IMR-90 (cell line): ENCODE results near the gene TFCP2. TPM values are rescaled to one million over a fixed set of nuclear protein-coding genes. Genes with fewer than 3 reads are reported as not detected.

ENCODE experiments used
- ATAC-seq: fragments of 200-7000 bp; cut with Tn5 transposase; 2 replicates; pipeline ENCODE4 v1.9.1; 2020; ENCODE audit warnings: low read depth, mild to moderate bottlenecking, moderate library complexity
- BruUV-seq: library from RNA; stranded (reverse); fragments of 400-500 nt; replicated peaks from 2 replicates; lab custom pipeline; 2021; lab: Mats Ljungman, UMichigan
- CTCF ChIA-PET: fragments of 300-600 bp; formaldehyde crosslinking; extraction: SDS; loops from one replicate; lab custom pipeline; 2021; ENCODE audit warnings: antibody characterized with exemption; lab: Yijun Ruan, JAX
- POLR2A ChIA-PET: fragments of 300-600 bp; sonication (Branson Sonifier 250); formaldehyde crosslinking; loops from one replicate; lab custom pipeline; 2022; ENCODE audit warnings: antibody characterized with exemption; ENCODE audit not compliant: unreplicated experiment; lab: Charles Lee
- DNase-seq: peaks from one replicate; pipeline ENCODE4 v3.0.0; 2013
- H2AFZ ChIP-seq: replicated peaks from 2 replicates; pipeline ENCODE3; 2013; ENCODE audit warnings: low read length, mild to moderate bottlenecking; ENCODE audit not compliant: poor library complexity
- H2AK5ac ChIP-seq: 2 replicates; pipeline ENCODE4 v1.6.1; 2013; ENCODE audit warnings: low read depth, low read length, inconsistent platforms
- H2AK9ac ChIP-seq: replicated peaks from 2 replicates; pipeline ENCODE3; 2013; ENCODE audit warnings: mild to moderate bottlenecking, low read depth, low read length, moderate library complexity; ENCODE audit not compliant: poor library complexity
- H2BK120ac ChIP-seq: 2 replicates; pipeline ENCODE4 v1.6.1; 2013; ENCODE audit warnings: low read depth, low read length, inconsistent platforms
- H2BK15ac ChIP-seq: 3 replicates; pipeline ENCODE4 v1.6.1; 2013; ENCODE audit warnings: low read depth, low read length, inconsistent platforms
- H2BK20ac ChIP-seq: 2 replicates; pipeline ENCODE4 v1.6.1; 2013; ENCODE audit warnings: low read depth, mild to moderate bottlenecking, inconsistent platforms, low read length, moderate library complexity
- H2BK5ac ChIP-seq: 2 replicates; pipeline ENCODE4 v1.6.1; 2013; ENCODE audit warnings: mild to moderate bottlenecking, low read depth, low read length, inconsistent platforms; ENCODE audit not compliant: poor library complexity, severe bottlenecking
- H3K14ac ChIP-seq: replicated peaks from 2 replicates; pipeline ENCODE4 v1.6.1; 2013; ENCODE audit warnings: low read depth, low read length, inconsistent platforms
- H3K18ac ChIP-seq: 2 replicates; pipeline ENCODE4 v1.6.1; 2013; ENCODE audit warnings: low read depth, low read length, control low read depth
- H3K23ac ChIP-seq: 2 replicates; pipeline ENCODE4 v1.6.1; 2013; ENCODE audit warnings: low read depth, low read length, inconsistent platforms
- H3K27ac ChIP-seq: 2 replicates; pipeline ENCODE4 v1.5.1; 2013; ENCODE audit warnings: mild to moderate bottlenecking, control low read depth, low read length; ENCODE audit not compliant: insufficient read depth
- H3K27me3 ChIP-seq: 2 replicates; pipeline ENCODE4 v1.6.1; 2013; ENCODE audit warnings: low read length; ENCODE audit not compliant: control insufficient read depth, insufficient read depth
- H3K36me3 ChIP-seq: 2 replicates; pipeline ENCODE4 v1.6.1; 2013; ENCODE audit warnings: low read length, mixed read lengths; ENCODE audit not compliant: control insufficient read depth, insufficient read depth
- H3K4ac ChIP-seq: 2 replicates; pipeline ENCODE4 v1.6.1; 2013; ENCODE audit warnings: low read depth, low read length, inconsistent platforms
- H3K4me1 ChIP-seq: 2 replicates; pipeline ENCODE4 v1.6.1; 2013; ENCODE audit warnings: low read length, mixed read lengths; ENCODE audit not compliant: control insufficient read depth, insufficient read depth
- H3K4me2 ChIP-seq: 2 replicates; pipeline ENCODE4 v1.6.1; 2013; ENCODE audit warnings: low read depth, mild to moderate bottlenecking, control low read depth, low read length, moderate library complexity
- H3K4me3 ChIP-seq: 2 replicates; pipeline ENCODE4 v1.5.1; 2013; ENCODE audit warnings: low read depth, mild to moderate bottlenecking, control low read depth, low read length, moderate library complexity; ENCODE audit not compliant: insufficient read depth
- H3K56ac ChIP-seq: 2 replicates; pipeline ENCODE4 v1.6.1; 2013; ENCODE audit warnings: low read length, inconsistent platforms; ENCODE audit not compliant: insufficient read depth; ENCODE audit errors: extremely low read depth
- H3K79me1 ChIP-seq, 2 experiments: 2 replicates each; pipeline ENCODE4 v1.6.1; 2013; ENCODE audit warnings: low read length in 2 of 2, inconsistent platforms in 1 of 2, low read depth in 1 of 2
- H3K9ac ChIP-seq: 2 replicates; pipeline ENCODE4 v1.6.1; 2013; ENCODE audit warnings: low read depth, low read length, control low read depth
- H3K9me1 ChIP-seq: 2 replicates; pipeline ENCODE4 v1.6.1; 2013; ENCODE audit warnings: low read length, inconsistent platforms; ENCODE audit not compliant: insufficient read depth
- H3K9me3 ChIP-seq: 2 replicates; pipeline ENCODE4 v1.6.1; 2013; ENCODE audit warnings: low read length; ENCODE audit not compliant: control insufficient read depth, insufficient read depth
- H4K20me1 ChIP-seq: 2 replicates; pipeline ENCODE4 v1.6.1; 2013; ENCODE audit warnings: low read length, inconsistent platforms; ENCODE audit not compliant: insufficient read depth
- H4K5ac ChIP-seq: 2 replicates; pipeline ENCODE4 v1.6.1; 2013; ENCODE audit warnings: mild to moderate bottlenecking, low read depth, low read length, control low read depth
- H4K8ac ChIP-seq, 2 experiments: 2 replicates each; pipeline ENCODE4 v1.6.1; 2013; ENCODE audit warnings: low read depth in 2 of 2, low read length in 2 of 2, control low read depth in 1 of 2, inconsistent platforms in 1 of 2
- H4K91ac ChIP-seq: 2 replicates; pipeline ENCODE4 v1.6.1; 2013; ENCODE audit warnings: low read depth, low read length, inconsistent platforms; ENCODE audit not compliant: insufficient read depth
- BHLHE40 ChIP-seq: fragments of 150-350 bp; IDR thresholded peaks from 2 replicates; pipeline ENCODE4 v1.6.1; 2016; ENCODE audit warnings: mild to moderate bottlenecking, low read depth, low read length
- CEBPB ChIP-seq: IDR thresholded peaks from 2 replicates; pipeline ENCODE4 v1.6.1; 2012; ENCODE audit warnings: low read depth, low read length, improper control_type of control experiment
- CHD1 ChIP-seq: IDR thresholded peaks from 2 replicates; pipeline ENCODE4 v1.6.1; 2012; ENCODE audit warnings: low read depth, low read length, improper control_type of control experiment
- FOS ChIP-seq: fragments of 150-350 bp; IDR thresholded peaks from 2 replicates; pipeline ENCODE4 v1.6.1; 2016; ENCODE audit warnings: low read depth, low read length
- MAFK ChIP-seq: IDR thresholded peaks from 2 replicates; pipeline ENCODE4 v1.6.1; 2012; ENCODE audit warnings: low read depth, low read length, improper control_type of control experiment
- MAZ ChIP-seq: IDR thresholded peaks from 2 replicates; pipeline ENCODE4 v1.6.1; 2012; ENCODE audit warnings: low read depth, mild to moderate bottlenecking, low read length, improper control_type of control experiment, moderate library complexity, borderline replicate concordance
- MXI1 ChIP-seq: IDR thresholded peaks from 2 replicates; pipeline ENCODE4 v1.6.1; 2012; ENCODE audit warnings: low read depth, mild to moderate bottlenecking, low read length, moderate library complexity, borderline replicate concordance
- NFE2L2 ChIP-seq: fragments of 150-350 bp; IDR thresholded peaks from 2 replicates; pipeline ENCODE4 v1.6.1; 2016; ENCODE audit warnings: low read depth, mild to moderate bottlenecking, low read length
- POLR2A ChIP-seq: IDR thresholded peaks from 2 replicates; pipeline ENCODE4 v1.6.1; 2012; ENCODE audit warnings: mild to moderate bottlenecking, low read depth, low read length
- RAD21 ChIP-seq: IDR thresholded peaks from 2 replicates; pipeline ENCODE4 v1.6.1; 2012; ENCODE audit warnings: low read length, improper control_type of control experiment
- RCOR1 ChIP-seq: IDR thresholded peaks from 2 replicates; pipeline ENCODE4 v1.6.1; 2012; ENCODE audit warnings: mild to moderate bottlenecking, low read length, improper control_type of control experiment; ENCODE audit not compliant: insufficient replicate concordance
- RFX5 ChIP-seq: IDR thresholded peaks from 2 replicates; pipeline ENCODE4 v1.8.0; 2012; ENCODE audit warnings: low read depth, mild to moderate bottlenecking, low read length, moderate library complexity
- SMC3 ChIP-seq: fragments of 150-350 bp; IDR thresholded peaks from 2 replicates; pipeline ENCODE4 v1.6.1; 2016; ENCODE audit warnings: low read depth, mild to moderate bottlenecking, antibody characterized with exemption, low read length, moderate library complexity
- WGBS, 2 experiments: methylation state at CpG; one replicate each; pipeline versions ENCODE4 v1.1.5 to v1.1.7; 2013; ENCODE audit warnings: missing lambda C conversion rate in 2 of 2; ENCODE audit not compliant: insufficient read length in 1 of 2; ENCODE audit errors: extremely low coverage in 2 of 2; 5-methylcytosine and 5-hydroxymethylcytosine counted together
- dilution Hi-C: fragments of 300-500 bp; cut with HindIII; formaldehyde crosslinking; loops from one replicate; pipeline ENCODE4 v1.14.3; 2018; ENCODE audit warnings: low sequenced_read_pairs; ENCODE audit not compliant: unreplicated experiment
- in situ Hi-C: fragments of 300-500 bp; cut with MboI; formaldehyde crosslinking; loops from 3 replicates; pipeline ENCODE4 v1.14.3; 2019; ENCODE audit warnings: low sequenced_read_pairs, inconsistent platforms, mixed read lengths
- intact Hi-C: fragments of 100-400 bp; cut with micrococcal nuclease; formaldehyde crosslinking; loops from 2 replicates; pipeline ENCODE4 v1.10.0; 2022
- polyA plus RNA-seq, 3 experiments: library from polyadenylated mRNA; depleted of rRNA; stranded (reverse); fragments of >200 nt; gene quantifications; 2 replicates each; pipeline ENCODE4 v1.2.3, GENCODE V29; 2012; ENCODE audit warnings: low replicate concordance in 1 of 3
- total RNA-seq: library from RNA; depleted of rRNA; stranded (reverse); fragments of >200 nt; gene quantifications from 2 replicates; pipeline ENCODE4 v1.2.3, GENCODE V29; 2012
- TF ChIP-seq, protein P1 (sequence below): fragments of 150-350 bp; IDR thresholded peaks from 2 replicates; pipeline ENCODE4 v1.6.1; 2017; ENCODE audit warnings: mild to moderate bottlenecking, antibody characterized with exemption, low read length, low read depth
- TF ChIP-seq, protein P2 (sequence below): fragments of 150-350 bp; IDR thresholded peaks from 2 replicates; pipeline ENCODE4 v1.6.1; 2016; ENCODE audit warnings: low read depth, mild to moderate bottlenecking, low read length, moderate library complexity, borderline replicate concordance
- TF ChIP-seq, protein P3 (sequence below): conservative IDR thresholded peaks from 2 replicates; pipeline ENCODE4 v1.5.1; 2012; ENCODE audit warnings: mild to moderate bottlenecking, low read depth, low read length, improper control_type of control experiment

TFCP2 gene
- total and polyA plus RNA-seq, 2 of the 4 experiments (the other 2 are of a cell fraction): 10.0 to 15.4 TPM

DNA sequence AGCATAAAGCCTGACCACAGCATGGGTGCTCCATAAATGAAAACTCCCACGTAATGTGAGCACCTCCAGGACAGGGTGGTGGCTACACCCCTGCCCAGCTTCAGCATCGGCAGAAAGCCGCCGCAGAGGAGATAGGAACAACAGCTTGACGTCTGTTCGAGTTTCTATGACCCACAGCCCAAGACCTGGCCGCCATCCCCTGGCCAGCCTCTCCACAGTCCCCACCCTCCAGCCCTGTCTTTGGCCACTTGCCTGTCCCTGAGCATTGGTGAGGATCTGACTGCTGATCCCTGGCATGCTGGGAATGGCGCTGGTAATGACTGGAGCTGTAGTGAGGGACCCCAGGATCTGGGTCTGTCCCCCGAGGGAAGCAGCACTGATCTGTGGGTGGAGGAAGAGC, 23.6 kb upstream of the TFCP2 start:
- H4K8ac ChIP-seq: no peak overlapping the region
- no peak overlapping the region for H2AK5ac ChIP-seq
- H3K36me3 ChIP-seq: peaks cover 6% of the 10 kb centered on the region; the same call in 1 of the 2 replicates
- TF ChIP-seq CEBPB (no peak), SMC3 (no peak), FOS (no peak), MXI1 (no peak), POLR2A (no peak), CHD1 (no peak), MAZ (no peak), MAFK (no peak), BHLHE40 (no peak), RAD21 (no peak), RFX5 (no peak), RCOR1 (no peak), NFE2L2 (no peak)
- TF ChIP-seq, protein P1, sequence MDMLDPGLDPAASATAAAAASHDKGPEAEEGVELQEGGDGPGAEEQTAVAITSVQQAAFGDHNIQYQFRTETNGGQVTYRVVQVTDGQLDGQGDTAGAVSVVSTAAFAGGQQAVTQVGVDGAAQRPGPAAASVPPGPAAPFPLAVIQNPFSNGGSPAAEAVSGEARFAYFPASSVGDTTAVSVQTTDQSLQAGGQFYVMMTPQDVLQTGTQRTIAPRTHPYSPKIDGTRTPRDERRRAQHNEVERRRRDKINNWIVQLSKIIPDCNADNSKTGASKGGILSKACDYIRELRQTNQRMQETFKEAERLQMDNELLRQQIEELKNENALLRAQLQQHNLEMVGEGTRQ: no peak
- TF ChIP-seq, protein P2, sequence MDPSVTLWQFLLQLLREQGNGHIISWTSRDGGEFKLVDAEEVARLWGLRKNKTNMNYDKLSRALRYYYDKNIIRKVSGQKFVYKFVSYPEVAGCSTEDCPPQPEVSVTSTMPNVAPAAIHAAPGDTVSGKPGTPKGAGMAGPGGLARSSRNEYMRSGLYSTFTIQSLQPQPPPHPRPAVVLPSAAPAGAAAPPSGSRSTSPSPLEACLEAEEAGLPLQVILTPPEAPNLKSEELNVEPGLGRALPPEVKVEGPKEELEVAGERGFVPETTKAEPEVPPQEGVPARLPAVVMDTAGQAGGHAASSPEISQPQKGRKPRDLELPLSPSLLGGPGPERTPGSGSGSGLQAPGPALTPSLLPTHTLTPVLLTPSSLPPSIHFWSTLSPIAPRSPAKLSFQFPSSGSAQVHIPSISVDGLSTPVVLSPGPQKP: no peak
- TF ChIP-seq, protein P3, sequence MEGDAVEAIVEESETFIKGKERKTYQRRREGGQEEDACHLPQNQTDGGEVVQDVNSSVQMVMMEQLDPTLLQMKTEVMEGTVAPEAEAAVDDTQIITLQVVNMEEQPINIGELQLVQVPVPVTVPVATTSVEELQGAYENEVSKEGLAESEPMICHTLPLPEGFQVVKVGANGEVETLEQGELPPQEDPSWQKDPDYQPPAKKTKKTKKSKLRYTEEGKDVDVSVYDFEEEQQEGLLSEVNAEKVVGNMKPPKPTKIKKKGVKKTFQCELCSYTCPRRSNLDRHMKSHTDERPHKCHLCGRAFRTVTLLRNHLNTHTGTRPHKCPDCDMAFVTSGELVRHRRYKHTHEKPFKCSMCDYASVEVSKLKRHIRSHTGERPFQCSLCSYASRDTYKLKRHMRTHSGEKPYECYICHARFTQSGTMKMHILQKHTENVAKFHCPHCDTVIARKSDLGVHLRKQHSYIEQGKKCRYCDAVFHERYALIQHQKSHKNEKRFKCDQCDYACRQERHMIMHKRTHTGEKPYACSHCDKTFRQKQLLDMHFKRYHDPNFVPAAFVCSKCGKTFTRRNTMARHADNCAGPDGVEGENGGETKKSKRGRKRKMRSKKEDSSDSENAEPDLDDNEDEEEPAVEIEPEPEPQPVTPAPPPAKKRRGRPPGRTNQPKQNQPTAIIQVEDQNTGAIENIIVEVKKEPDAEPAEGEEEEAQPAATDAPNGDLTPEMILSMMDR: no peak
- H3K79me1 ChIP-seq: no peaks in the 10 kb centered on the region
- no peak overlapping the region for H3K9ac ChIP-seq
- H2AK9ac ChIP-seq: no peak overlapping the region
- no peak overlapping the region for H3K4ac ChIP-seq
- no peak overlapping the region for H3K23ac ChIP-seq
- no peak overlapping the region for H4K5ac ChIP-seq
- no peak overlapping the region for H2BK15ac ChIP-seq
- H2BK5ac ChIP-seq: no peak overlapping the region
- CTCF ChIA-PET: no interaction called here
- no peak overlapping the region for H3K18ac ChIP-seq
- H3K4me3 ChIP-seq: no peak overlapping the region
- ATAC-seq (no peak), DNase-seq (no peak)
- H2BK120ac ChIP-seq: no peak overlapping the region
- H2AFZ ChIP-seq: no peak overlapping the region
- intact Hi-C loops: no loop called here
- dilution Hi-C loops: no loop called here
- no peak overlapping the region for H3K4me2 ChIP-seq
- H4K91ac ChIP-seq: no peak overlapping the region
- POLR2A ChIA-PET: no interaction called here
- H3K14ac ChIP-seq: no peak overlapping the region
- no peaks in the 10 kb centered on the region for H4K20me1 ChIP-seq
- H3K9me3 ChIP-seq: no peaks in the 10 kb centered on the region
- H3K27me3 ChIP-seq: no peaks in the 10 kb centered on the region
- H2BK20ac ChIP-seq: no peak overlapping the region
- WGBS, 2 experiments: 75% methylated on average over 1 of the region's 9 CpGs; no CpG with 5 or more reads in 1 of the 2 experiments
- H3K56ac ChIP-seq: no peak overlapping the region
- H3K27ac ChIP-seq: no peak overlapping the region
- in situ Hi-C loops: no loop called here
- H3K4me1 ChIP-seq: no peaks in the 10 kb centered on the region
- H3K9me1 ChIP-seq: 0 out of 2 replicates have a peak, but pooled peaks cover 2% of the 10 kb centered on the region
- BruUV-seq: no TSS peak
